SK-N-SH (cell line): Measurements from ENCODE around the gene XCL1. TPM values are rescaled to one million over a fixed set of nuclear protein-coding genes. Genes with fewer than 3 reads are reported as not detected.

Source experiments
- CTCF ChIA-PET: fragments of 300-600, 350-600 bp; formaldehyde crosslinking; extraction: SDS; loops from one replicate; lab custom pipeline; 2021; lab: Yijun Ruan, JAX
- POLR2A ChIA-PET: fragments of 350-600 bp; sonication (Branson Sonifier 250); formaldehyde crosslinking; extraction: SDS; loops from one replicate; lab custom pipeline; 2020; ENCODE audit warnings: antibody characterized with exemption, inconsistent platforms; lab: Yijun Ruan, JAX
- DNase-seq: peaks from one replicate; pipeline ENCODE4 v3.0.0; 2012
- H2AFZ ChIP-seq: fragments of 200-600 bp; sonication (generic); 2 replicates; pipeline ENCODE4 v1.8.1; 2016; ENCODE audit warnings: antibody characterized with exemption, mild to moderate bottlenecking, low read depth
- H3F3A ChIP-seq: fragments of 200-600 bp; sonication (generic); replicated peaks from 2 replicates; pipeline ENCODE3; 2016; ENCODE audit warnings: antibody characterized with exemption, mild to moderate bottlenecking; ENCODE audit not compliant: insufficient read depth
- H3K27ac ChIP-seq, 2 experiments: fragments of 200-500 bp in 1 of 2; fragments of 200-600 bp in 1 of 2; sonication (Bioruptor generic) in 1 of 2; sonication (generic), shearing (Covaris generic) in 1 of 2; 2 replicates each; pipeline versions ENCODE4 v1.5.1 to v1.6.1; 2014 to 2016; ENCODE audit warnings: low read depth in 2 of 2, inconsistent platforms in 1 of 2, low read length in 1 of 2, mild to moderate bottlenecking in 1 of 2, mixed read lengths in 1 of 2
- H3K27me3 ChIP-seq: fragments of 200-600 bp; sonication (generic), shearing (Covaris generic); 2 replicates; pipeline ENCODE4 v1.6.1; 2016; ENCODE audit warnings: mixed run types; ENCODE audit not compliant: insufficient read depth
- H3K36me3 ChIP-seq, 2 experiments: fragments of 200-500 bp in 1 of 2; fragments of 200-600 bp in 1 of 2; sonication (Bioruptor generic) in 1 of 2; sonication (generic) in 1 of 2; replicated peaks in 1 of 2; 2 replicates each; pipeline versions ENCODE3 to v1.5.1; 2014 to 2016; ENCODE audit warnings: low read length in 1 of 2, mild to moderate bottlenecking in 1 of 2; ENCODE audit not compliant: insufficient read depth in 2 of 2, control insufficient read depth in 1 of 2
- H3K4me1 ChIP-seq, 2 experiments: fragments of 200-500 bp in 1 of 2; fragments of 200-600 bp in 1 of 2; sonication (Bioruptor generic) in 1 of 2; sonication (generic), shearing (Covaris generic) in 1 of 2; 2 replicates each; pipeline versions ENCODE4 v1.5.1 to v1.6.1; 2014 to 2016; ENCODE audit warnings: low read depth in 1 of 2, low read length in 1 of 2, mixed run types in 1 of 2; ENCODE audit not compliant: insufficient read depth in 2 of 2, control insufficient read depth in 1 of 2
- H3K4me2 ChIP-seq: fragments of 200-600 bp; sonication (generic), shearing (Covaris generic); 2 replicates; pipeline ENCODE4 v1.6.1; 2017; ENCODE audit warnings: mixed run types
- H3K4me3 ChIP-seq, 2 experiments: fragments of 200-500 bp in 1 of 2; fragments of 200-600 bp in 1 of 2; sonication (Bioruptor generic) in 1 of 2; sonication (generic), shearing (Covaris generic) in 1 of 2; 2 replicates each; pipeline versions ENCODE4 v1.5.1 to v1.8.1; 2014 to 2016; ENCODE audit warnings: low read depth in 2 of 2, inconsistent platforms in 1 of 2, low read length in 1 of 2, mild to moderate bottlenecking in 1 of 2, mixed read lengths in 1 of 2, moderate library complexity in 1 of 2
- H3K79me2 ChIP-seq: fragments of 200-600 bp; sonication (generic); 2 replicates; pipeline ENCODE4 v1.8.1; 2017; ENCODE audit warnings: mild to moderate bottlenecking; ENCODE audit not compliant: insufficient read depth
- H3K9ac ChIP-seq: fragments of 200-600 bp; sonication (generic); 2 replicates; pipeline ENCODE4 v1.6.1; 2017; ENCODE audit warnings: mixed run types
- H3K9me2 ChIP-seq: fragments of 200-600 bp; sonication (generic); 2 replicates; pipeline ENCODE4 v1.6.1; 2017; ENCODE audit warnings: mixed run types
- H3K9me3 ChIP-seq: fragments of 200-600 bp; sonication (generic); 2 replicates; pipeline ENCODE4 v1.6.1; 2017; ENCODE audit warnings: mixed run types, mild to moderate bottlenecking, moderate library complexity
- H4K20me1 ChIP-seq: fragments of 200-600 bp; sonication (generic); 2 replicates; pipeline ENCODE4 v1.6.1; 2017; ENCODE audit warnings: mild to moderate bottlenecking, mixed run types; ENCODE audit not compliant: insufficient read depth
- CHD2 ChIP-seq: fragments of 150-350 bp; IDR thresholded peaks from 2 replicates; pipeline ENCODE4 v1.6.1; 2018; ENCODE audit warnings: low read length; ENCODE audit not compliant: partially characterized antibody
- EZH2phosphoT487 ChIP-seq: fragments of 200-600 bp; sonication (generic); IDR thresholded peaks from 2 replicates; pipeline ENCODE4 v1.6.1; 2017; ENCODE audit warnings: low read depth, mixed run types, mild to moderate bottlenecking, antibody characterized with exemption, moderate library complexity, borderline replicate concordance
- FOXJ3 ChIP-seq: sonication (generic); formaldehyde crosslinking; IDR thresholded peaks from 2 replicates; pipeline ENCODE4 v1.5.1; 2020; ENCODE audit warnings: mild to moderate bottlenecking, missing genetic modification reagents
- GATA2 ChIP-seq: sonication (generic); formaldehyde crosslinking; IDR thresholded peaks from 2 replicates; pipeline ENCODE4 v1.5.0; 2020; ENCODE audit warnings: mild to moderate bottlenecking, missing genetic modification reagents
- JUND ChIP-seq: IDR thresholded peaks from 2 replicates; pipeline ENCODE4 v1.4.0; 2012
- MXI1 ChIP-seq: IDR thresholded peaks from 2 replicates; pipeline ENCODE4 v1.6.1; 2012; ENCODE audit warnings: mild to moderate bottlenecking, low read depth, low read length, improper control_type of control experiment
- NFIC ChIP-seq: IDR thresholded peaks from 2 replicates; pipeline ENCODE4 v1.4.0; 2012; ENCODE audit warnings: borderline replicate concordance
- NRF1 ChIP-seq: IDR thresholded peaks from 2 replicates; pipeline ENCODE4 v1.6.1; 2012; ENCODE audit warnings: low read depth, mild to moderate bottlenecking, low read length
- POLR2AphosphoS5 ChIP-seq: IDR thresholded peaks from 2 replicates; pipeline ENCODE4 v1.6.1; 2012; ENCODE audit warnings: low read depth, low read length
- REST ChIP-seq: IDR thresholded peaks from 2 replicates; pipeline ENCODE4 v1.6.1; 2012; ENCODE audit warnings: mild to moderate bottlenecking, low read depth, low read length, moderate library complexity
- RFX5 ChIP-seq: IDR thresholded peaks from 2 replicates; pipeline ENCODE4 v1.6.1; 2012; ENCODE audit warnings: mild to moderate bottlenecking, improper control_type of control experiment, low read length
- SIN3A ChIP-seq: IDR thresholded peaks from 2 replicates; pipeline ENCODE4 v1.6.1; 2012; ENCODE audit warnings: low read depth, mild to moderate bottlenecking, low read length, moderate library complexity, borderline replicate concordance
- TAF1 ChIP-seq: IDR thresholded peaks from 2 replicates; pipeline ENCODE4 v1.6.1; 2012; ENCODE audit warnings: low read depth, mild to moderate bottlenecking, low read length, moderate library complexity, borderline replicate concordance
- TCF12 ChIP-seq: IDR thresholded peaks from 2 replicates; pipeline ENCODE4 v1.4.0; 2012
- YY1 ChIP-seq: IDR thresholded peaks from 2 replicates; pipeline ENCODE4 v1.4.0; 2012; ENCODE audit warnings: low read depth, mild to moderate bottlenecking
- WGBS: methylation state at CpG from one replicate; pipeline ENCODE4 v1.1.6; 2017; ENCODE audit warnings: low lambda C conversion rate; 5-methylcytosine and 5-hydroxymethylcytosine counted together
- polyA plus RNA-seq, 3 experiments: library from polyadenylated mRNA; depleted of rRNA; stranded (reverse); fragments of >200 nt; gene quantifications; 2 replicates each; pipeline ENCODE4 v1.2.3, GENCODE V29; 2012
- TF ChIP-seq, protein P1 (sequence below): IDR thresholded peaks from 2 replicates; pipeline ENCODE4 v1.4.0; 2012; ENCODE audit warnings: low read depth, borderline replicate concordance
- TF ChIP-seq, protein P2 (sequence below): IDR thresholded peaks from 2 replicates; pipeline ENCODE4; 2012

The XCL1 gene
- polyA plus RNA-seq, 1 of the 3 experiments (the other 2 are of a cell fraction) = not detected

GRCh38 chr1:168567007-168567406 lies 9.4 kb upstream of the XCL1 start:
- no peak overlapping the region for H3K4me2 ChIP-seq
- H3K79me2 ChIP-seq = no peaks in the 10 kb centered on the region
- H3K4me1 ChIP-seq = no peaks in the 10 kb centered on the region; a peak in 1 of 4 replicates
- no peak for TF ChIP-seq NFIC
- TF ChIP-seq, protein P1, sequence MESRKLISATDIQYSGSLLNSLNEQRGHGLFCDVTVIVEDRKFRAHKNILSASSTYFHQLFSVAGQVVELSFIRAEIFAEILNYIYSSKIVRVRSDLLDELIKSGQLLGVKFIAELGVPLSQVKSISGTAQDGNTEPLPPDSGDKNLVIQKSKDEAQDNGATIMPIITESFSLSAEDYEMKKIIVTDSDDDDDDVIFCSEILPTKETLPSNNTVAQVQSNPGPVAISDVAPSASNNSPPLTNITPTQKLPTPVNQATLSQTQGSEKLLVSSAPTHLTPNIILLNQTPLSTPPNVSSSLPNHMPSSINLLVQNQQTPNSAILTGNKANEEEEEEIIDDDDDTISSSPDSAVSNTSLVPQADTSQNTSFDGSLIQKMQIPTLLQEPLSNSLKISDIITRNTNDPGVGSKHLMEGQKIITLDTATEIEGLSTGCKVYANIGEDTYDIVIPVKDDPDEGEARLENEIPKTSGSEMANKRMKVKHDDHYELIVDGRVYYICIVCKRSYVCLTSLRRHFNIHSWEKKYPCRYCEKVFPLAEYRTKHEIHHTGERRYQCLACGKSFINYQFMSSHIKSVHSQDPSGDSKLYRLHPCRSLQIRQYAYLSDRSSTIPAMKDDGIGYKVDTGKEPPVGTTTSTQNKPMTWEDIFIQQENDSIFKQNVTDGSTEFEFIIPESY = no peak
- no peak for TF ChIP-seq TCF12
- no peak for TF ChIP-seq GATA2 (CRISPR knock-in tag)
- no peak for TF ChIP-seq FOXJ3 (CRISPR knock-in tag)
- no peak for TF ChIP-seq POLR2AphosphoS5
- TF ChIP-seq MXI1 = no peak
- TF ChIP-seq REST = no peak
- ChIA-PET POLR2A (no interaction called here), CTCF (interaction anchor here (1.0 to 1.5 kb wide), 3 partner anchors 36 to 224 kb away, joined by 3 to 4 read pairs (median 3); no protein-coding TSS in a partner anchor)
- WGBS = 100% methylated on average over 1 of the region's 1 CpG
- H2AFZ ChIP-seq = no peak overlapping the region
- no peaks in the 10 kb centered on the region for H4K20me1 ChIP-seq
- H3K9me3 ChIP-seq = no peaks in the 10 kb centered on the region
- H3K9ac ChIP-seq = no peak overlapping the region
- H3K27me3 ChIP-seq = no peaks in the 10 kb centered on the region
- no peaks in the 10 kb centered on the region for H3K36me3 ChIP-seq
- no peak for DNase-seq
- no peak overlapping the region for H3K27ac ChIP-seq
- H3K9me2 ChIP-seq = no peaks in the 10 kb centered on the region
- no peaks in the 10 kb centered on the region for H3F3A ChIP-seq
- H3K4me3 ChIP-seq = no peak overlapping the region

DNA sequence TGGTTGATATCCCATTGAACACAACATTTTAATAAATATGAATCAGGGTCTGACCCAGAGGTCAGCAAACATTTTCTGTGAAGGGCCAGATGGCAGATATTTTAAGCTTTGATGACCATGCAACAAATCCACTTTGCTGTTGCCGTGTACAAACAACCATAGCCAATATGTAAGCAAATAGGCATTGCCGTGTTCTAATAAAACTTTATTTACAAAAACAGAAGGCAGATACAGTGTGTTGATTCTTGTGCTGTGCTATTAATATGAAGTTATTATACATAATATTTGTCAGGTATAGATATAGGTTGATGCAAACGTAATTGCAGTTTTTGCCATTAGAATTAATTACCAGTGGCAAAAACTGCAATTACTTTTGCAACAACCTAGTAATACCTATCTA lies 8.8 kb upstream of the XCL1 start:
- Histone ChIP-seq H2AFZ (no peak overlapping the region), H3K27ac (no peak overlapping the region), H3K4me1 (no peaks in the 10 kb centered on the region; a peak in 1 of 4 replicates), H3F3A (no peaks in the 10 kb centered on the region), H3K79me2 (no peaks in the 10 kb centered on the region), H3K36me3 (no peaks in the 10 kb centered on the region), H3K4me3 (no peak overlapping the region), H3K4me2 (no peak overlapping the region), H3K9me3 (no peaks in the 10 kb centered on the region), H4K20me1 (no peaks in the 10 kb centered on the region), H3K9me2 (no peaks in the 10 kb centered on the region), H3K9ac (no peak overlapping the region), H3K27me3 (no peaks in the 10 kb centered on the region)
- DNase-seq = no peak
- POLR2A ChIA-PET = no interaction called here
- CTCF ChIA-PET = interaction anchor here (1.0 kb wide), 1 partner anchor 224 kb away, joined by 3 read pairs; no protein-coding TSS in a partner anchor
- 93% methylated on average over 3 of the region's 3 CpGs for WGBS
- TF ChIP-seq YY1 = no peak
- TF ChIP-seq REST = no peak
- no peak for TF ChIP-seq NRF1
- TF ChIP-seq, protein P2, sequence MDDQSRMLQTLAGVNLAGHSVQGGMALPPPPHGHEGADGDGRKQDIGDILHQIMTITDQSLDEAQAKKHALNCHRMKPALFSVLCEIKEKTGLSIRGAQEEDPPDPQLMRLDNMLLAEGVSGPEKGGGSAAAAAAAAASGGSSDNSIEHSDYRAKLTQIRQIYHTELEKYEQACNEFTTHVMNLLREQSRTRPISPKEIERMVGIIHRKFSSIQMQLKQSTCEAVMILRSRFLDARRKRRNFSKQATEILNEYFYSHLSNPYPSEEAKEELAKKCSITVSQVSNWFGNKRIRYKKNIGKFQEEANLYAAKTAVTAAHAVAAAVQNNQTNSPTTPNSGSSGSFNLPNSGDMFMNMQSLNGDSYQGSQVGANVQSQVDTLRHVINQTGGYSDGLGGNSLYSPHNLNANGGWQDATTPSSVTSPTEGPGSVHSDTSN = no peak
- no peak for TF ChIP-seq MXI1
- TF ChIP-seq RFX5 = no peak
- TF ChIP-seq CHD2 = no peak
- no peak for TF ChIP-seq EZH2phosphoT487
- no peak for TF ChIP-seq TAF1
- no peak for TF ChIP-seq TCF12
- TF ChIP-seq JUND = no peak
- no peak for TF ChIP-seq SIN3A
